ENCODE measurements around the gene OR10H4. TPM values are rescaled to one million over a fixed set of nuclear protein-coding genes. Genes with fewer than 3 reads are reported as not detected.

Gene OR10H4
- total and polyA plus RNA-seq, 2 of the 13 experiments (the other 11 are each of a cell fraction or from before 2014, with no cell fraction given), result not detected

GRCh38 chr19:15934332-15935078 lies 14.3 kb upstream of the OR10H4 start, which contains the start of gene CYP4F11 (continued):
- no peak for TF ChIP-seq ZNF773 (CRISPR knock-in tag; IDR thresholded peaks at IDR 0.05; ENCODE audit: borderline replicate concordance)
- TF ChIP-seq MXI1 (IDR thresholded peaks at IDR 0.05; ENCODE audit: borderline replicate concordance, low read depth, low read length), result 0 out of 3 replicates have a peak, but pooled peaks have one; percentile 21
- no peak for TF ChIP-seq ARNT (IDR thresholded peaks at IDR 0.05)
- no peak for TF ChIP-seq ZNF891 (CRISPR knock-in tag; IDR thresholded peaks at IDR 0.05)
- no peak for TF ChIP-seq ZNF841 (CRISPR knock-in tag; IDR thresholded peaks at IDR 0.05; ENCODE audit: borderline replicate concordance)
- TF ChIP-seq BATF2 (CRISPR knock-in tag; IDR thresholded peaks at IDR 0.05), result no peak
- TF ChIP-seq ZNF646 (CRISPR knock-in tag; IDR thresholded peaks at IDR 0.05), result no peak
- peak; percentile 17; the same call in 1 of the 2 replicates for TF ChIP-seq ZNF792 (CRISPR knock-in tag; IDR thresholded peaks at IDR 0.05)
- TF ChIP-seq ZFP82 (CRISPR knock-in tag; IDR thresholded peaks at IDR 0.05; ENCODE audit: borderline replicate concordance), result no peak
- TF ChIP-seq REL (CRISPR knock-in tag; conservative IDR thresholded peaks at IDR 0.05), result no peak
- TF ChIP-seq ELF1 (CRISPR knock-in tag; IDR thresholded peaks at IDR 0.05), result 0 out of 2 replicates have a peak, but pooled peaks have one; percentile 67
- peak; percentile 49; the same call in 1 of the 2 replicates for TF ChIP-seq SPEN (CRISPR knock-in tag; IDR thresholded peaks at IDR 0.05; ENCODE audit: low read depth)
- TF ChIP-seq LCORL (IDR thresholded peaks at IDR 0.05), result no peak
- no peak for TF ChIP-seq LCORL (CRISPR knock-in tag; IDR thresholded peaks at IDR 0.05)
- 0 out of 2 replicates have a peak, but pooled peaks have one; percentile 49 for TF ChIP-seq THAP11 (CRISPR knock-in tag; IDR thresholded peaks at IDR 0.05)
- TF ChIP-seq ZNF3 (CRISPR knock-in tag; IDR thresholded peaks at IDR 0.05), result no peak
- TF ChIP-seq ZNF790 (CRISPR knock-in tag; IDR thresholded peaks at IDR 0.05; ENCODE audit: borderline replicate concordance), result no peak
- TF ChIP-seq NFATC3 (CRISPR knock-in tag; IDR thresholded peaks at IDR 0.05), result no peak
- no peak for TF ChIP-seq EZH2 (conservative IDR thresholded peaks at IDR 0.05; ENCODE audit: low read depth, low read length)
- no peak for TF ChIP-seq HOXA3 (CRISPR knock-in tag; IDR thresholded peaks at IDR 0.05)
- no peak for TF ChIP-seq ZNF143 (CRISPR knock-in tag; IDR thresholded peaks at IDR 0.05)
- no peak for TF ChIP-seq SMC3 (IDR thresholded peaks at IDR 0.05; ENCODE audit: low read length)
- TF ChIP-seq ADNP (CRISPR knock-in tag; IDR thresholded peaks at IDR 0.05), result no peak
- 0 out of 2 replicates have a peak, but pooled peaks have one; percentile 73 for TF ChIP-seq ZSCAN21 (CRISPR knock-in tag; IDR thresholded peaks at IDR 0.05; ENCODE audit: borderline replicate concordance)
- no peak for TF ChIP-seq ZNF33A (CRISPR knock-in tag; IDR thresholded peaks at IDR 0.05; ENCODE audit: borderline replicate concordance)
- TF ChIP-seq ZNF614 (CRISPR knock-in tag; IDR thresholded peaks at IDR 0.05; ENCODE audit: borderline replicate concordance), result 0 out of 2 replicates have a peak, but pooled peaks have one; percentile 35
- TF ChIP-seq GABPB1 (CRISPR knock-in tag; IDR thresholded peaks at IDR 0.05), result peak; percentile 71

Measured in HepG2 (cell line).